GM19240 (cell line): ENCODE data around the gene TNRC18.

ENCODE experiments used
- DNase-seq: peaks from one replicate; pipeline ENCODE4 v3.0.0; 2011; ENCODE audit warnings: low spot score; ENCODE audit not compliant: insufficient read length

The TNRC18 gene

GRCh38 chr7:5452470-5452899, 28.9 kb upstream of the TNRC18 start:
- DNase-seq, result no peak

GRCh38 chr7:5451391-5451790, 27.8 kb upstream of the TNRC18 start:
- DNase-seq, result no peak

GRCh38 chr7:5450549-5451327, 27.1 kb upstream of the TNRC18 start:
- no peak for DNase-seq

GRCh38 chr7:5448378-5449037, 24.9 kb upstream of the TNRC18 start:
- no peak for DNase-seq

- no peak for DNase-seq
Observed at GRCh38 chr7:5445981-5446594, 22.5 kb upstream of the TNRC18 start.

- no peak for DNase-seq
Observed at GRCh38 chr7:5443678-5444077, 20.0 kb upstream of the TNRC18 start.

- DNase-seq, result no peak
Observed at GRCh38 chr7:5442757-5443305, 19.2 kb upstream of the TNRC18 start.

GRCh38 chr7:5441840-5442503, 18.3 kb upstream of the TNRC18 start:
- no peak for DNase-seq

- no peak for DNase-seq
Observed at GRCh38 chr7:5439572-5440496, 16.2 kb upstream of the TNRC18 start.

GRCh38 chr7:5439209-5439571, 15.6 kb upstream of the TNRC18 start:
- DNase-seq, result no peak

- no peak for DNase-seq
Observed at GRCh38 chr7:5437987-5438386, 14.4 kb upstream of the TNRC18 start.

GRCh38 chr7:5437348-5437892, 13.8 kb upstream of the TNRC18 start:
- no peak for DNase-seq

- DNase-seq, result no peak
Observed at GRCh38 chr7:5436003-5436678, 12.5 kb upstream of the TNRC18 start.

- no peak for DNase-seq
Observed at GRCh38 chr7:5435291-5436002, 11.8 kb upstream of the TNRC18 start.

- no peak for DNase-seq
Observed at GRCh38 chr7:5433181-5433580, 9.5 kb upstream of the TNRC18 start.

- no peak for DNase-seq
Observed at GRCh38 chr7:5432691-5433090, 9.1 kb upstream of the TNRC18 start.

GRCh38 chr7:5431560-5432015, 8.0 kb upstream of the TNRC18 start:
- DNase-seq, result no peak

GRCh38 chr7:5430612-5430947, 6.9 kb upstream of the TNRC18 start:
- no peak for DNase-seq
